Liver (tissue), 9 donors: Measurements from ENCODE around the gene OOSP1. TPM values are rescaled to one million over a fixed set of nuclear protein-coding genes. Genes with fewer than 3 reads are reported as not detected.

Experiments
- DNase-seq: peaks from one replicate; pipeline ENCODE4 v3.0.0-alpha.2; 2017; ENCODE audit warnings: low spot score
- H3K27ac ChIP-seq, 2 donors: one replicate each; pipeline ENCODE4 v1.7.0; 2013; ENCODE audit warnings: inconsistent platforms in 2 of 2, low read length in 2 of 2, control low read depth in 1 of 2, low read depth in 1 of 2, mild to moderate bottlenecking in 1 of 2
- H3K27me3 ChIP-seq, 4 donors: one replicate each; pipeline versions ENCODE4 v1.6.1 to v1.7.0; 2013; ENCODE audit warnings: low read length in 3 of 4, inconsistent platforms in 1 of 4, mild to moderate bottlenecking in 1 of 4, moderate library complexity in 1 of 4; ENCODE audit not compliant: control insufficient read depth in 4 of 4, insufficient read depth in 4 of 4
- H3K36me3 ChIP-seq, 4 donors: one replicate each; pipeline versions ENCODE4 v1.6.1 to v1.7.0; 2013; ENCODE audit warnings: low read length in 3 of 4, mild to moderate bottlenecking in 3 of 4, low read depth in 1 of 4, moderate library complexity in 1 of 4; ENCODE audit not compliant: control insufficient read depth in 4 of 4, insufficient read depth in 3 of 4
- H3K4me1 ChIP-seq, 4 donors: one replicate each; pipeline versions ENCODE4 v1.6.1 to v1.7.0; 2013; ENCODE audit warnings: low read length in 3 of 4, mild to moderate bottlenecking in 3 of 4, moderate library complexity in 1 of 4; ENCODE audit not compliant: control insufficient read depth in 4 of 4, insufficient read depth in 4 of 4
- H3K4me3 ChIP-seq, 3 donors: one replicate each; pipeline versions ENCODE4 v1.6.1 to v1.7.0; 2013; ENCODE audit warnings: low read length in 3 of 3, control low read depth in 1 of 3, low read depth in 1 of 3, mild to moderate bottlenecking in 1 of 3
- H3K9ac ChIP-seq, 2 donors: one replicate each; pipeline ENCODE4 v1.7.0; 2013; ENCODE audit warnings: low read length in 2 of 2, mild to moderate bottlenecking in 2 of 2, moderate library complexity in 2 of 2, control low read depth in 1 of 2, low read depth in 1 of 2
- H3K9me3 ChIP-seq, 4 donors: one replicate each; pipeline versions ENCODE4 v1.6.1 to v1.7.0; 2013; ENCODE audit warnings: low read length in 3 of 4; ENCODE audit not compliant: control insufficient read depth in 4 of 4
- ATF3 ChIP-seq: IDR thresholded peaks from 2 replicates; pipeline ENCODE4 v1.6.1; 2016; ENCODE audit warnings: antibody characterized with exemption
- EGR1 ChIP-seq, 2 donors: IDR thresholded peaks; 2 replicates each; pipeline ENCODE4 v1.6.1; 2016 to 2018; ENCODE audit warnings: antibody characterized with exemption in 2 of 2, low read depth in 2 of 2
- FOXA1 ChIP-seq: IDR thresholded peaks from 2 replicates; pipeline ENCODE4 v1.6.1; 2016; ENCODE audit warnings: antibody characterized with exemption
- FOXA2 ChIP-seq: IDR thresholded peaks from 2 replicates; pipeline ENCODE4 v1.6.1; 2016; ENCODE audit warnings: antibody characterized with exemption
- GABPA ChIP-seq, 2 donors: IDR thresholded peaks in 1 of 2; conservative IDR thresholded peaks in 1 of 2; 2 replicates each; pipeline ENCODE4 v1.6.1; 2016; ENCODE audit warnings: antibody characterized with exemption in 2 of 2, mild to moderate bottlenecking in 1 of 2, moderate library complexity in 1 of 2
- HNF4A ChIP-seq, 2 donors: conservative IDR thresholded peaks; 2 replicates each; pipeline ENCODE4 v1.6.1; 2016; ENCODE audit warnings: antibody characterized with exemption in 2 of 2, mild to moderate bottlenecking in 2 of 2
- HNF4G ChIP-seq: IDR thresholded peaks from 2 replicates; pipeline ENCODE4 v1.6.1; 2016; ENCODE audit warnings: antibody characterized with exemption
- JUND ChIP-seq, 2 donors: IDR thresholded peaks; 2 replicates each; pipeline ENCODE4 v1.6.1; 2016; ENCODE audit warnings: antibody characterized with exemption in 2 of 2
- RAD21 ChIP-seq, 2 donors: IDR thresholded peaks; 2 replicates each; pipeline ENCODE4 v1.6.1; 2016; ENCODE audit warnings: antibody characterized with exemption in 2 of 2, mild to moderate bottlenecking in 2 of 2
- REST ChIP-seq: IDR thresholded peaks from 2 replicates; pipeline ENCODE4 v1.6.1; 2016; ENCODE audit warnings: antibody characterized with exemption, mild to moderate bottlenecking
- RXRA ChIP-seq, 2 donors: IDR thresholded peaks; 2 replicates each; pipeline ENCODE4 v1.6.1; 2017 to 2018; ENCODE audit warnings: antibody characterized with exemption in 2 of 2, mild to moderate bottlenecking in 1 of 2
- SP1 ChIP-seq: IDR thresholded peaks from 2 replicates; pipeline ENCODE4 v1.6.1; 2018; ENCODE audit warnings: antibody characterized with exemption, mild to moderate bottlenecking
- TAF1 ChIP-seq: conservative IDR thresholded peaks from 2 replicates; pipeline ENCODE4 v1.6.1; 2016; ENCODE audit warnings: antibody characterized with exemption, mild to moderate bottlenecking
- YY1 ChIP-seq: IDR thresholded peaks from 2 replicates; pipeline ENCODE4 v1.6.1; 2016; ENCODE audit warnings: antibody characterized with exemption, mild to moderate bottlenecking
- WGBS: extraction: QIAGEN DNeasy Blood & Tissue Kit; methylation state at CpG from one replicate; pipeline ENCODE4 v1.1.7; 2013; 5-methylcytosine and 5-hydroxymethylcytosine counted together
- polyA plus RNA-seq, 2 donors: library from polyadenylated mRNA; stranded (reverse) in 1 of 2; unstranded in 1 of 2; fragments of 200-250 nt in 1 of 2; fragments of >200 nt in 1 of 2; fragmentation: Nextera tagmentation in 1 of 2; extraction: Ambion mirVana in 1 of 2; gene quantifications; one replicate each; pipeline versions ENCODE4 v1.2.1 to v1.2.3, GENCODE V29; 2013 to 2015
- total RNA-seq, 2 donors: library from RNA; depleted of rRNA; stranded (reverse); fragments of >200 nt; gene quantifications; one replicate each; pipeline ENCODE4 v1.2.3, GENCODE V29; 2014
- TF ChIP-seq, protein P1 (sequence below): IDR thresholded peaks from 2 replicates; pipeline ENCODE4 v1.6.1; 2016; ENCODE audit warnings: antibody characterized with exemption
- TF ChIP-seq, protein P2 (sequence below): fragments of 150-350 bp; IDR thresholded peaks from 2 replicates; pipeline ENCODE4 v1.5.1; 2017; ENCODE audit warnings: improper control_type of control experiment, low read depth, low read length; ENCODE audit not compliant: missing input control
- donor health status: healthy.
- donor health status: healthy.
- donor health status: healthy.
- donor health status: healthy.
- donor health status: healthy.

OOSP1 gene
- total and polyA plus RNA-seq, 4 donors, result not detected

DNA sequence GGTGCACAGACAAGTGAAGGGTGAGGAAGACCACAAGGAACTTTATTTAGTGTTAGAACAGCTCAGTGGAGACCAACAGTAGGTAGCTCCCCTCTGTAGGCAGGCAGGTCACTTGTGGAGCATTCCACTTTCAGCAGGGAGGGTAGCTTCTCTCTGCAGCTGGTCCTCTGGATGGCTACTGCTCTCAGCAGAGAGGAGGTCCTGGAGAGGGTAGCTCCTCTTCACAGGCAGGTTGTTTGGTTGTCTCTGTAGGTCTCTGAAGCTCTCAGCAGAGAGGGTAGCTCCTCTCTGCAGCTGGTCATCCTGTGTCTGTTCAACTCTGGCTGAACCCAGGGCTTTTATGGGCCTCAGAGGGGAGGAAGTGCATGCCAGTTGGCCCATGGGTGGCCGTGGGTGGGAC lies 6.5 kb upstream of the OOSP1 start (continued):
- TF ChIP-seq SP1 (no peak), GABPA (IDR thresholded peaks at IDR 0.05 in 1 of 2, conservative IDR thresholded peaks at IDR 0.05 in 1 of 2) (no peak)

GRCh38 chr11:59938718-59939117 lies 486 bp downstream of the OOSP1 start:
- no peak overlapping the region for H3K27ac ChIP-seq
- no peaks in the 10 kb centered on the region for H3K9me3 ChIP-seq
- H3K27me3 ChIP-seq, result peaks cover 0 to 2% (median 0%) of the 10 kb centered on the region in 4 donors
- 94% methylated on average over 3 of the region's 3 CpGs for WGBS
- TF ChIP-seq HNF4G, result no peak
- no peak for TF ChIP-seq FOXA2
- no peak for TF ChIP-seq JUND (IDR thresholded peaks at IDR 0.05)
- no peak for TF ChIP-seq REST
- no peak for TF ChIP-seq TAF1
- no peak for TF ChIP-seq EGR1 (IDR thresholded peaks at IDR 0.05; ENCODE audit: low read depth in 2 of 2)
- H3K36me3 ChIP-seq, result no peaks in the 10 kb centered on the region
- no peaks in the 10 kb centered on the region for H3K4me1 ChIP-seq
- no peak for DNase-seq
- H3K4me3 ChIP-seq, result no peak overlapping the region
- H3K9ac ChIP-seq, result no peak overlapping the region

DNA sequence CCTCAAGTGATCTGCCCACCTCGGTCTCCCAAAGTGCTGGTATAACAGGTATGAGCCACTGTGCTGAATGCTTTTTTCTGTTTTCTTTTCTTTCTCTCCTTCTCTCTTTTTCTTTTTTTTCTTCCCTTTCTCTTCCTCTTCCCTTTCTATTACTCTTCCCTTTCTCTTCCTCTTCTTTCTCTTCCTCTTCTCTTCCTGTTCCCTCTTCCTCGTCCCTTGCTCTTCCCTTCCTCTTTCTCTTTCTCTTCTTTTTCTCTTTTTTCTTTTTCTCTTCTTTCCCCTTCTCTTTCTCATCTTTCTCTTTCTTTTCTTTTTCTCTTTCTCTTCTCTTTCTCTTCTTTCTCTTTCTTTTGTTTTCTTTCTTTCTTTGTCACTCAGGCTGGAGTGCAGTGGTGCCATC lies 1.2 kb downstream of the OOSP1 start:
- Histone ChIP-seq H3K4me3 (no peak overlapping the region), H3K9me3 (no peaks in the 10 kb centered on the region), H3K27ac (no peak overlapping the region), H3K36me3 (no peaks in the 10 kb centered on the region), H3K4me1 (no peaks in the 10 kb centered on the region), H3K9ac (no peak overlapping the region), H3K27me3 (peaks cover 0 to 2% (median 0%) of the 10 kb centered on the region in 4 donors)
- TF ChIP-seq, protein P1, sequence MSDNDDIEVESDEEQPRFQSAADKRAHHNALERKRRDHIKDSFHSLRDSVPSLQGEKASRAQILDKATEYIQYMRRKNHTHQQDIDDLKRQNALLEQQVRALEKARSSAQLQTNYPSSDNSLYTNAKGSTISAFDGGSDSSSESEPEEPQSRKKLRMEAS, result no peak
- TF ChIP-seq SP1, result no peak
- no peak for TF ChIP-seq ATF3
- TF ChIP-seq HNF4A (conservative IDR thresholded peaks at IDR 0.05), result no peak
- TF ChIP-seq EGR1 (IDR thresholded peaks at IDR 0.05; ENCODE audit: low read depth in 2 of 2), result no peak
- 64% methylated on average over 2 of the region's 2 CpGs for WGBS
- DNase-seq, result no peak

GRCh38 chr11:59941091-59941490 lies 2.9 kb downstream of the OOSP1 start:
- no peaks in the 10 kb centered on the region for H3K4me1 ChIP-seq
- peaks cover 0 to 2% (median 0%) of the 10 kb centered on the region in 4 donors for H3K9me3 ChIP-seq
- H3K36me3 ChIP-seq, result no peaks in the 10 kb centered on the region
- H3K9ac ChIP-seq, result no peak overlapping the region
- H3K27ac ChIP-seq, result no peak overlapping the region
- H3K27me3 ChIP-seq, result peaks cover 0 to 6% (median under 1%) of the 10 kb centered on the region in 4 donors
- 82% methylated on average over 4 of the region's 4 CpGs for WGBS
- no peak overlapping the region for H3K4me3 ChIP-seq
- DNase-seq, result no peak
- TF ChIP-seq RXRA (IDR thresholded peaks at IDR 0.05) (no peak), EGR1 (IDR thresholded peaks at IDR 0.05; ENCODE audit: low read depth in 2 of 2) (no peak), ATF3 (no peak), REST (no peak), FOXA1 (no peak), YY1 (no peak), TAF1 (no peak), JUND (IDR thresholded peaks at IDR 0.05) (no peak), HNF4A (conservative IDR thresholded peaks at IDR 0.05) (no peak), HNF4G (no peak), FOXA2 (no peak), RAD21 (IDR thresholded peaks at IDR 0.05) (no peak), GABPA (IDR thresholded peaks at IDR 0.05 in 1 of 2, conservative IDR thresholded peaks at IDR 0.05 in 1 of 2) (no peak)
- TF ChIP-seq, protein P2, sequence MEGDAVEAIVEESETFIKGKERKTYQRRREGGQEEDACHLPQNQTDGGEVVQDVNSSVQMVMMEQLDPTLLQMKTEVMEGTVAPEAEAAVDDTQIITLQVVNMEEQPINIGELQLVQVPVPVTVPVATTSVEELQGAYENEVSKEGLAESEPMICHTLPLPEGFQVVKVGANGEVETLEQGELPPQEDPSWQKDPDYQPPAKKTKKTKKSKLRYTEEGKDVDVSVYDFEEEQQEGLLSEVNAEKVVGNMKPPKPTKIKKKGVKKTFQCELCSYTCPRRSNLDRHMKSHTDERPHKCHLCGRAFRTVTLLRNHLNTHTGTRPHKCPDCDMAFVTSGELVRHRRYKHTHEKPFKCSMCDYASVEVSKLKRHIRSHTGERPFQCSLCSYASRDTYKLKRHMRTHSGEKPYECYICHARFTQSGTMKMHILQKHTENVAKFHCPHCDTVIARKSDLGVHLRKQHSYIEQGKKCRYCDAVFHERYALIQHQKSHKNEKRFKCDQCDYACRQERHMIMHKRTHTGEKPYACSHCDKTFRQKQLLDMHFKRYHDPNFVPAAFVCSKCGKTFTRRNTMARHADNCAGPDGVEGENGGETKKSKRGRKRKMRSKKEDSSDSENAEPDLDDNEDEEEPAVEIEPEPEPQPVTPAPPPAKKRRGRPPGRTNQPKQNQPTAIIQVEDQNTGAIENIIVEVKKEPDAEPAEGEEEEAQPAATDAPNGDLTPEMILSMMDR, result no peak
